Fibroblast of peridontal ligament (primary cell): ENCODE results near the gene SGTA.
"Not testable (repeated sequence)": the region's sequence is repeated elsewhere in the genome, so short reads cannot be mapped to it uniquely, and the experiment has no call there.

Experiments
- DNase-seq: peaks from one replicate; pipeline ENCODE4 v3.0.0-alpha.2; 2010; ENCODE audit errors: extremely low read depth

SGTA gene

DNA sequence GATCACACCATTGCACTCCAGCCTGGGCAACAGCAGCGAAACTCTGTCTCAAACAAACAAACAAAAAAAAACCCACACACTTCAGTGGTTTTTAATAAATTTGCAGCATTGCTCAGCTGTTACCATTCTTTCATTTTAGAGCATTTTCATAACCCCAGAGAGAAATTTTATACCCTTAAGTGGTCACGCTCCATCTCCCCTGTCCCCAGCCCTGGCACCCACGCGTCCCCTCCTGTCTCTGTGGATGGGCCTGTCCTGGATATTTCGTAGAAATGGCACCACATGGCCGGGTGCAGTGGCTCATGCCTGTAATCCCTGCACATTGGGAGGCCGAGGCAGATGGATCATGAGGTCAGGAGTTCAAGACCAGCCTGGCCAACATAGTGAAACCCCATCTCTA lies 10.1 kb upstream of the SGTA start:
- DNase-seq: no peak

DNA sequence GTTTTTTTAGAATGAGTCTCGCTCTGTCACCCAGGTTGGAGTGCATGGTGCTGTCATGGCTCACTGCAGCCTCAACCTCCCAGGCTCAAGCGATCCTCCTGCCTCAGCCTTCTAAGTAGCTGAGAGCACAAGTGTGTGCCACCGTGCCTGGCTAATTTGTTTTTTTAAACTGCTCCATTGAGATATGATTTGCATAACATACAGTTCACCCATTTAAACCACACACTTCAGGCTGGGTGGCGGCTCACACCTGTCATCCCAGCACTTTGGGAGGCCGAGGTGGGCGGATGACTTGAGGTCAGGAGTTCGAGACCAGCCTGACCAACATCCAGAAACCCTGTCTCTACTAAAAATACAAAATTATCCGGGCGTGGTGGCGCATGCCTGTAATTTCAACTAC lies 9.6 kb upstream of the SGTA start:
- not testable (repeated sequence) for DNase-seq

DNA sequence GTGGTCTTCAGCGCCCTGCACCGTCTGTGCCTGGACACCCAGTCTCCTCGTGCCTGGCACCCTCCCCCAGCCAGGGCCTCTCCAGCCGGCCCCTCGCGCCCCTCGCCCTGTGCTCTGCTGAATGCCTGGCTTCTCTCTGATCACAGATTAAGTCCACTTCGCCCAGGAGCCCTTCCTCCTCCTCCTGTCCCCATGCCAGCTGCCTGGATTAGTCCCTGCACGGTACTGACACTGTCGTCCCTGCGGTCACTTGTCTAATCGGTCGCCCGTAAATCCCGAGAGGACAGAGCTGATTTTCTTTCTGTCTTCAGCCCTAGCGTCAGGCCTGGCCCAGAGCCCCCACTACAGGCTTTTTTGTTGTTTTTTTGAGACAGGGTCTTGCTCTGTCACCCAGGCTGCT lies 8.8 kb upstream of the SGTA start:
- no peak for DNase-seq

DNA sequence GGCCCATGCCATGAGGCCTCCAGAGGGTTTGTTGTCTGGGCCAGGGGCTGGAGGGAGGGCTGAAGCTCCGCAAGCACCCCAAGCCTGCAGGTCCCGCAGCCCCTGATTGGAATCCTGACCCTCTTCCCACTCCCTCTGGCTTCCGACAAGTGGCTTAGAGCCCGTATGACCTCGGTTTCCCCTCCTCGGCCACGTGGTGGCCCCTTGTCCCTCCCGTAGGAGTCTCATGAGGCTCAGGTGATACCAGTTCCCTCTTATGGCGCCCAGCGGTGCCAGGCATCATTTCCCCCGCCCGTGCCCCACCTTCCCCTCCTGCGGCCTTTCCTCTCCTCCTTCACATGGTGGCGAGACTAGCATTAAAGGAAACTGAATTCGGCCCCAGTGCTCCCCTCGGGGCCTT lies 8.4 kb upstream of the SGTA start:
- no peak for DNase-seq

- no peak for DNase-seq
These were observed 7.6 kb upstream of the SGTA start for GRCh38 chr19:2790557-2791271.

DNA sequence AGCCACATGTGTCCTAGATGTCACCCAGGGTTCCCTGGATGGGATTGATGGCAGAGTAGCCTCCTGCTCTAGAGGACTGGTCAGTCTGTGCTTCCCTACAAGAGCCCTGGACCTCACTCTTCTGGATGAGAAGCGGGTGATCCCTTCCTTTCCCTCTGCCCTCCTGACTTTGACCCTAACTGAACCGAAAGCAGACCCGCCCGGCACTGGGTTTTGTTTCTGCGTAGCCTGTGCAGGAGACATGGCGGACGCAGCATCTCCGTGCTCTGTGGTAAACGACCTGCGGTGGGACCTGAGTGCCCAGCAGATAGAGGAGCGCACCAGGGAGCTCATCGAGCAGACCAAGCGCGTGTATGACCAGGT lies 7.1 kb upstream of the SGTA start:
- DNase-seq: no peak

DNA sequence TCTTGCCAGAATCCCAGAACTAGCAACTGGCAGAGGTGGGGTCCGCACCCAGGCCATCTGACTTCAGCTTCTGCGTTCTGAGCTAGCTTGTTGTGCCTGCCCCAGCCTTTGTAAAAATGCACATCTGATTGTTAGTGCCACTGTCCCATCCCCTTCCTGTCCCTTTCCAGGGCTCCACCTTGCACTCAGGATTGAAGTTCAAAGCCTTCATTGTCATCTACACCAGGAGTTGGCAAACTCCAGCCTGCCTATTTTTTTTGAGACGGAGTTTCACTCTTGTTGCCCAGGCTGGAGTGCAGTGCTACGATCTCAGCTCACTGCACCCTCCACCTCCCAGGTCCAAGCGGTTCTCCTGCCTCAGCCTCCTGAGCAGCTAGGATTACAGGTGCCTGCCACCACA lies 5.2 kb upstream of the SGTA start:
- DNase-seq: no peak

GRCh38 chr19:2787115-2787514 lies 4.0 kb upstream of the SGTA start:
- DNase-seq: no peak

DNA sequence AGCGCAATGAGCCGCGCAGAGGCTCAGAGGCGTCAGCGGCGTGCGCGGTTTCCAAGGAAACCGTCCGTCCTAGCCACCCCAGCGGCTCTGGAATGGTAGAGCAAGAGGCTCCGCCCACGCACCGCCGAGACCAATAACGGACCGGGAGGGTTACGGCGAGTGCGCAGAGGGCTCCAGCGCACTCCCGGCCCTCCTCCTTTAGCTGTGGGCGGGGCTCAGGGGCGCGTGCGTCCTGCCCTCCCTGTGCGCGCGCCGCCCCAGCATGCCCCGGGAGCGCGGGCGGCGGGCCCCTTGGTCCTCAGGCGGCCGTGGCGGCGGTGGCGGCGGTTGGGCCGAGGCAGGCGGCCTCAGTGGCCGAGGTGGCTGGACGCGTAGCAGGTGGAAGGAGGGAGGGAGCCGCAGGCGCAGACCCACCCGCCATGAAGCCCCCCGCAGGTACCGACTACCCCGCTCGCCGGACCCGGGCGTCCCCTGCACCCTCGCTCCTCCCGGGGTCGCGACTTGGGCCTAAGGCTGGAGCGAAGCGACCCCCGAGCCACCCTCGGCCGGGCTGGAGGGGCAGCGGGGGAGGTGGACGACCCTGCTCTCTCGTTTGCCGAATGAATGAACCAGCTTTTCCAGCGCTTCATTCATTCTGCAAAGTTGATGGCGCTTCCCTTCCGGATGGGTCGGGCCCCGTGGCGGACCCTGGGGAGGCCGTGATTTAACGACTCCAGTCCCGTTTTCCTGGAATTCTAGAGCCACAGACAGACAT lies 2.3 kb upstream of the SGTA start, which contains the start of gene THOP1:
THOP1 (plus strand) TSS at position 260 of the 754 bp plus-strand sequence; CDS start at position 420, 160 bp downstream.
- DNase-seq: peak; percentile 96

GRCh38 chr19:2783781-2784145 lies 690 bp upstream of the SGTA start:
- DNase-seq: no peak

DNA sequence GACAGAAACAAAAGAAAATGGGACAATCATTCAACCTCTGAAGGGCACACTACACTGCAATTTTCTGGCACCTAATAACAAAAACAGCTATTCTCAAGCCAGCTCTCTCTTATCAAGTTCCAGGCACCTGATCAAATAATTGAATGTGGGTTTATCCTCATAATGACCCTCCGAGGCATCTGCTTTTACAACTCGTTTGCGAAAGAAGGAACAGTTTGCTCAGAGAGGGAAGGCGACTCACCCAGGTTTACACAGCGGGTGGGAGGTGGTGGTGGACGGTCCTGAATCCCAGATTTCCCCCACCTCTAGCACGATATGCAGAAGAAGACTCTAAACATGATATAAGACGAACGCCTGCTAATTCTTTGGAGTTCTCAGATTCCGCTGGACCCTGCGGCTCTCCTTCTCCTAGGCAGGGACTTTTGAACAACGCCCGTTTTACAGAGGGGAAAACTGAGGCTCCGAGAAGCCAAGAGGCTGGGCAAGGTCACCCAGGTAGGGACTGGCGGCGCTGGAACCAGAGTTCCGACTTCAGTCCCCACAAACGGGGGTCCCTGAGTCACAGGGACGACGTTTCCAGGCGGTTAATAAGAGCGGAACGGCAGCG lies 641 bp downstream of the SGTA start:
- DNase-seq: no peak

DNA sequence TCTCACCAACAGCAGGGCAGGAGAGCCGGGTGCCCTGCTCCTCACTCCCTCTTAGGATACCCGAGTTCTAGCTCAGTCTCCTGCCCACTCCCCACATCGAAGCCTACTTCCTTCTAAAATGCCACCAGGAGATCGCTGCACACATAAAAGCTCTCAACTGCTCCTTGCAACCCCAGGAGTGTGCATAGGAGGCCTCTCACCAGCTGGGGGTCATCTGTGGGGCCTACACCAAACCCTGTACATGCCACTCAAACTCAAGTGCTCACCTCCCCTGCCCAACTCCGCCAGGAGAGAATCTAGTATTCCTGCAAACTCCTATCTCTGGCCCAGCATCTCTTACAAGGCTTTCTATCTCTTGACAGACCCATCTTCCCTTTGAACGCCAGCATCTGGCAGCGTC lies 2.8 kb downstream of the SGTA start:
- DNase-seq: no peak

DNA sequence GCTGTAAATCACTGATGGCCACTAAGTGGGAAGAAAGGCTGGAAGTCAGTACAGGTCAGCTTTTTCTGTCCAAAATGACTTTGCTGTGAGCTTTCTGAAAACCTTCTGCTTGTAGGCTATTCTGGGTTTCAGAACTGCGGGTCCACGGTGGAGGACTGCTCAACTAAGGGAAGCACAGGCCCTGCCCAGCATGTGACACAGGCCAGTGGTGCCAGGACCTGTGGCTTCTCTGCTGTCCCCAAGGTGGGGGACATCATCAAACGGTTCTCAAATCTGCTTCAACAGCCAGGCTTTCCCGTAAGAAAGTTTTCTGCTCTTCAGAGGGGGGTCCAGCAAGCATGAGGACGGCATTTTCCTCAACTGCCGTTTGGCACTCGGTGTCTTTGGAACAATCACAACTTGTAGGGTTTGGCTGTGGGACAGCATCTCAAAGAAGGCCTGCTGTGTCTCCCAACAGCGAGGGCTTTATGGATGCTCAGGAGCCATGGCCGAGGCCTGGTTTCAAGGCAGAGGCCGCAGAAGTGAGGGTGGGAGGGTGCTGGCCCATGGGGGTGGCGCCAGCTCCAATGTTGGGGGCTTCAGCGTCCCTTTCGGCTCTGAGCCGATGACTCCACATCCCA lies 3.8 kb downstream of the SGTA start:
- DNase-seq: no peak

- DNase-seq: no peak
These were observed 5.0 kb downstream of the SGTA start for GRCh38 chr19:2777952-2778683.

DNA sequence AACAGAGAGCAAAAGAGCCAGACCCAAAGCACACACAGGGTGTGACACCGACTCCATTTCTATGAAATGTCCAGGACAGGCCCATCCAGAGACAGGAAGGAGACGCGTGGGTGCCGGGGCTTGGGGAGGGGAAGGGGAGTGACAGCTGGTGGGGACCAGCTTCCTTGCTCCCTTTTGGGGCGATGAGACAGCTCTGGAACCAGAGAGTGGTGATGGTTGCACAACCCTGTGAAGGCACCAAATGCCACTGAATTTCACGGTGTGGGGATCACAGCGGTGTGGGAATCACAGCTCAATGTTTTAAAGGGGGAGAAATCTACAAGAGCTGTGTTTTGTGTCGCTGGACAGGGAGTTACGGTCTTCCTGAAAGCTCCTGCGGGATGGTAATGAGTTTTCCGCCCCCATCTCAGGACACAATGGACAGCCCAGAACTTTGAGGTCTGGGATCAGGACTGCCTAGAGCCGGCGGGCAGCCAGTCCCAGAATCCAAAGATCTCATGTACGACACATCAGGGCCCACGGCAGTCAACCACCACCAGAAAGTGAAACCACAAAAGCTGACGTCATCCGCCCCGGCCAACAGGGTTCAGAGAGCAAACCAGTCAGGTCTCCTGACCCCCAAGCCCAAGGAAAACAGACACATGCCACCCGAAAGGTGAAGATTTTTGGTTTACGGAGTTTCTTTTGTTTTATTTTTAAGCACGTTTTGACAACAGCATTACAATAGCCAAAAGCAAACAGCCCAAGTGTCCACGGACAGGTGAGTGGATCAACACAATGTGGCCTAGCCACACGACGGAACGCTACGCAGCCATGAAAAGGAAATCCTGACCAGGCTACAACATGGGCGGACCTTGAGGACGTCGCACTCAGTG lies 7.3 kb downstream of the SGTA start:
- DNase-seq: peak; percentile 33

GRCh38 chr19:2774953-2775555 lies 8.0 kb downstream of the SGTA start:
- DNase-seq: no peak

- DNase-seq: no peak
These were observed 8.9 kb downstream of the SGTA start for GRCh38 chr19:2774083-2774679.

GRCh38 chr19:2771786-2772674 lies 11.0 kb downstream of the SGTA start:
- DNase-seq: no peak
